HG03064 (cell line): ENCODE measurements around the gene DAPK2.
"Not testable (repeated sequence)": the region's sequence is repeated elsewhere in the genome, so short reads cannot be mapped to it uniquely, and the experiment has no call there.

ENCODE experiments used
- ATAC-seq: cut with Tn5 transposase; IDR thresholded peaks from one replicate; pipeline ENCODE4 v1.9.1; 2021; ENCODE audit warnings: low read depth; ENCODE audit not compliant: unreplicated experiment

DAPK2 gene

DNA sequence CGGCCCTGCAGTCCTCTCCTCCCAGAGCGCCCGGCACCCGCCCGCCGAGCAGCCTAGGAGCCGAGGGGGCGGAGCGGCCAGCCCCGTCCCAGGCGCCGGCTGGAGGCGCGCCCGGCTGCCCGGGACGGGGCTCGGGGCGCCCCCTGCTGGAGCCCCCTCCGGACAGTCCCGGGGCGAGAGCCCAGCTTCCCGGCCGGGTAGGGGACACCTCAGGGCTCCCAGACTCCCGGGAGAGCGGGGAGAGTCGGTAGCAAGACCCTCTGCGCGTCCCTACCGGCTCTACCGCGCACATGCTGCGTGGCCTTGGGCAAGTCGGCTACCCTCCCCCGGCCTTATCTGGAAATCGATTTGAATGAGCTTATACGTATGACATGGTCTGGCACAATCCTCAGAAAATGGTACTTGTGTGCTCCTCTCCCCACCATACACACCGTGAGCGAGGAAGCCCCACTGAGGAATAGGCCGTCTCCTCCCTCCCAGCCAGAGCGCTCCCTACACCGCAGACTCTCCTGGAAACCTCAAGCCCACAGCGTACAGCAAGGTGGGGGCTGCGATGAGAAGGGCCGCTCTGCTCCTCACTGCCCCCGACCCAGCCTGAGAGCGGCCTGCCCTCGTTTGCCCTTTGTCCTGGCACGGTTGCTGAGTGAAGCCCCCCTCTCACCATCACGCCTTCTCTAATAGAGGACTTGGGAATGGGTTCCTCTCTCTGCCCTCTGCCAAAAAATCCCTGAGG is at the start of gene DAPK2:
TSS of gene DAPK2 (minus strand) at position 65 of the 733 bp plus-strand sequence. CDS start 6,224 bp downstream, outside the sequence.
- ATAC-seq = no peak

DNA sequence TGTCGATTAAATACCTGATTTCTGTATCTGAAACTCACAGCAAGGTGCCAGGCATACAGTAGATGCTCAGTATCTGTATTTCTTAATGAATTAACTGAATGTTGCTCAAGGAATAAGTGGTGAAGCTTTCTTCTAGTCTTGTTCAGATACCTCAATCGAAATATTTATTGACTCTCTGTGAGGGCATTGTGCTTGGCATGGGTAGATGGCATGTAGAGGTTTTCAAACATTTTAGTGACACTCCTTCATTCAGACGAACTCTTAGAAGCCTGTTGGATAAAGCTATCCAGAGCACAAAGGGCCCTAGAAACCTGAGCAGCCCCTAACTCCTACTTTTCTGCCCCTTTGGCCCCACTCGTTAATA is 49.1 kb upstream of the DAPK2 start:
- ATAC-seq = no peak

DNA sequence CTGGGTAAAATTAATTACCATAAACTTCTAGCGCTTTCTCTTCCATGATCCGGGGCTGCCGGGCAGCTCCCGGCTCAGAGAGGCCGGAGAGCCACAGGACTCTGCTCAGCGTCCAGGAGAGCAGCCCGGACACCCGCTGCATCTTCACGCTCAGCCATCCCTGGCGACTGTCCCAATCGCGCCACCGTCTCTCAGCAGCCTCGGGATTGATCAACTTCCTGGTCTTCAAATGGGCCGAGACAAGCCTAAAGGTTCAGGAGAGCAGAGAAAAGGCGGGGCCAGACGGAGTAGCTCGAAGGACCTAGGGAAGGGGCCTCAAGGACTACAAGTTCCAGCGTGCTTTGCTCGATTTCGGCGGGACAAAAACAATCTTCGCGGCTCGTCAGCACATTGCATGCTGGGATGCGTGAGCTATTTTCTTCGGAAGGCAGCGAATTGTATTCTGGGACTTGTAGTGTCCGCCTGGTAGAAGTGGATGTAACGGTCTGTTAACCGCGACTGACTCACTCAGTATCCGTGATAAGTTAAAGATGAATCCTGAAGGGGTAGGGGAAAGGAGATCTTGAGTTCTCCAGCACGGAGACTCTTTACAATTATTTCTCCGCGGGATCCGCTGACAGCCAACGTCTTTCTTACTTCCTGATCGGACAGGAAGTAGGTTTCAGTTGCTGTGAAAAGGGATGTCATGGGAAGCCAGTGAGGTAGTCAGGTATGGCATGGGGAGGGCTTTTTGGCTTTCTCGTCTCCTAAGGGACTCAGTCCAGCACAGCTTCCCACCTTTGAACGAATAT is 47.5 kb upstream of the DAPK2 start, which contains the start of gene CIAO2A:
TSS of gene CIAO2A (minus strand) at position 212 of the 791 bp plus-strand sequence. CDS start at position 142, 70 bp downstream.
- peak; percentile 67 for ATAC-seq

DNA sequence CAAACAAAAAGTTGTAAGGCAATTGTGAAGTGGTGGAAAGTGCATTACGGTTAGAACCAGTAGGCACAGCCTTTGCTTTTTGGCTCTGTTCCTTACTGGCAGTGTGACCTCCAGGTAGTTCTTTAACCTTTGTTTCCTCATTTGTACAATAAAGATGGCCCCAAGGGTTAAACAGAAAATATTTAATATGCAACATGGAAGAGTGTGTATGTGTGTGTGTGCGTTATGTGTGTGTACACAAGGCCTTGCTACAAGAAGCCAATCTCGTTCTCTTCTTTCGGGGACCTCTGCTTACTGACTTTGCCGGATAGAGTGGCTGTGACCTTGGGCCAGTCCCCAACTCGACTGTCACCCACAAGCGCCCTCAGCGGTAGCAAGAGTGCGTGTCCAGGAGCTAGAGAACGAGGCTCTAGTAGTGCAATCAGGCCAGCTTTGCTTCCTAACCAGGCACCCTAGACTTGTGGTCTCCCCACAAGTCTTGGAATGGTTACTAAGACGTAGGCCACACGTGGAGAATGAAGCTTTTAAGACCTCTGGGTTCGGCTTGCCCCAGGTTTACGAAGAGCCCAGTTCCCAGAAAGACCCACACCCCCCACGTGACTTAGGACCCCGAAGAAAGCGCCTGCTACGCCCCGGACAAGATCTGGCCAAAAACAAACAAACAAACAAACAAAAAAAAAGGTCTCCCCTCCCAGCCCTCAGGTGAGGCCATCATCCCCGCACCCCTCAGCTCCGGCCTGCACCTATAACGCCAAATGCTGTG is 46.8 kb upstream of the DAPK2 start:
- ATAC-seq = no peak

DNA sequence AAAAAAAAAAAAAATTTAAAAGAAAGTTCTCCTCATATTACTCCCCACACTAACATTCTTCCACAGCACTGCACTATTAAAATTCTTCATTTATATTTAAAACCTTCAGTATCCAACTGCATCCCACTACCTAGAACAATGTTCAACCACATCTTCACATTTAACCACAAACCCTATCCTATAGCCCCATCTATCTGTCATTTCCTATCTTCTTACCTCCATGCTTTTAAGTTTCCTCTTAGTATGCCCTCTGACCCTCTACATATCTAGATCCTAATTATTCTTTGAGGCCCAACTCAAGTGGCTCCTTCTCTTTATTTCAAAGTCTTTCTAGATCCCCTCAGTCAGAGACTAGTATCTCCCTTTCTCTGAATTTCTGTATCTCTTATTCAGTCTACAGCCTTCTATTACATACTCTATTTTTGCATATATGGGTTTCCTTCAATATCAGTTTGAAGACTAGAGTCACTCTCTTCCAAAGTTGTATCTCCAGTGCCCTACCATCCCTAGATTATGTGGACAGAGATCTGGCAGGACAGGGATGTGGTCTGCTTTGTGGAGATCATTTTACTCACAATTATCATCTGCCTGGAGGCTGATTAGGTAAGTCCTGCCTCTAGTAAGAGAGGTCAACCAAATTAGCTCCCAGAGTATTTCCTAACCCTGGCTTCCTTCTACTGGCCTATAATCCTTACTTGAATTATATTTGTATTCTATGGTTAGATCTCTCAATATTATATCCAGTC is 46.0 kb upstream of the DAPK2 start:
- ATAC-seq = no peak

DNA sequence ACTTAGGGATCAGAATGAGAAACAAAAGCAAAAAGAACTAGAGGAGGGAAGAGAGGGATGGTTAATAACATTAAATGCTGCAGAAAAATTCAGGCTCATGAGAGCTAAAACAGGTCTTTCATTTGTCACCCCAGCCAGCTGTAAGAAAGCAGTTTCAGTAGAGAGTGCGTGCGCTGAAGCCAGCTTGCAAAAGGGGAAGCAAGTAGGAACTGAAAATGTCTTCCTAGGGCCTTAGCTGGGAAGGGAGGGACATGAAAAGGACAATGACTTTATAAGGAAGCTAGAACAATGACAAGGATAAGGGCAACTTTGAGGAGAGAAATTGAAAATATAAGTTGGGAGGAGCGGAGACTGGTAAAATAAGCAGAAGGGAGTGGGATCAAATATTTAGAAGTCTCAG is 44.2 kb upstream of the DAPK2 start:
- no peak for ATAC-seq

DNA sequence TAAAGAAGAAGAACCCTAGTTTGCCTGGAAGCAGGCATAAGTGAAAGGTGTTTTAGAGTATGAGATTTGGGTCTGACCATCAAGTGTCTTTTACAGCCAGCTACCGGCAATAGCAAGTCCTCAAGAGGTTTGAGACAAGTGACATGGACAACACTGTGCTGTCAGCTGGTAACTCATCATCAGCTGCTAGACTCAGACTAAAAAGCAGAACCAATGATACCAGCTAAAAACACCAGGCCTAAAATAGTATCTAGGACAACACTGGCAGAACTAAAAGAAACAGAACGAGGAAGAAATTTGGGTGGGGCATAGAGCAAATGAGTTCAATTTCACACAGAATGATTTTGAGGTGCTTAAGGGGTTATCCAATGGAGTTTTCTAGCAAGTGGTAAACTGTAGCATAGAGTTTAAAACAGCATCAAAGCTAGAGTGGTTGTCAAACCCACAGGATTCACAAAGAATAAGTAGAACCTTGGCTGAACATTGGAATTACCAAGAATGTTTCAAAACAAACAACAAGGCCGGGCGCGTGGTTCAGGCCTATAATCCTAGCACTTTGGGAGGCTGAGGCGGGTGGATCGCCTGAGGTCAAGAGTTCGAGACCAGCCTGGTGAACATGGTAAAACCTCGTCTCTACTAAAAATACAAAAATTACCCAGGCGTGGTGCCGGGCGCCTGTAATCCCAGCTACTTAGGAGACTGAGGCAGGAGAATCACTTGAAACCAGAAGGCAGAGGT is 43.4 kb upstream of the DAPK2 start:
- no peak for ATAC-seq

DNA sequence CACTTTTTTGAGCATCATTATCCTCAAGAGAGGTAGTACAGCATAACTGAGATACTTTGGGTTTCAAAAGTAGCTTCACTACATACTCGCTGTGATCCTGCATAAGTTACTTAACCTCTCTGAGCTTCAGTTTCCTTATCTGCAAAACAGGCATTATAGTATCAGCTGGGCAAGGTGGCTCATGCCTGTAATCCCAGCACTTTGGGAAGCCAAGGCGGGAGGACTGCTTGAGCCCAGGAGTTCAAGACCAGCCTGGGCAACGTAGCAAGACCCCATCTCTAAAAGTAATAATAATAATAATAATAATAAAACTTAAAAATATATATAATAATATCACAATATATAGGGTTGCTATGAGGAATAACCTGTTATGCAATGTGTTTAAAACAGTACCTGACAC is 36.5 kb upstream of the DAPK2 start:
- ATAC-seq = no peak

DNA sequence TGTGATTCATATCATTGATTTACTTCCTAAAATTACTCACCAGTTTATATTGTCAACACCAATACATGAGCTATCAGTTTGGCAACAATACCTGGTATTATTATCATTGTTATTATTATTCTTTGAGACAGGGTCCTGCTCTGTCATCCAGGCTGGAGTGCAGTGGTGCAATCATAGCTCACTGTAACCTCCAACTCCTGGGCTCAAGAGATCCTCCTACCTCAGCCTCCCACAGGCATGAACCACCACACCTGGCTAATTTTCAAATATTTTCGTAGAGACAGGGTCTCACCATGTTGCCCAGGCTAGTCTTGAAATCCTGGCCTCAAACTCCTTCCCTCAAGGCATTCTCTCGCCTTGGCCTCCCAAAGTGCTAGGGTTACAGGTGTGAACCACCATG is 27.2 kb upstream of the DAPK2 start:
- ATAC-seq = not testable (repeated sequence)

DNA sequence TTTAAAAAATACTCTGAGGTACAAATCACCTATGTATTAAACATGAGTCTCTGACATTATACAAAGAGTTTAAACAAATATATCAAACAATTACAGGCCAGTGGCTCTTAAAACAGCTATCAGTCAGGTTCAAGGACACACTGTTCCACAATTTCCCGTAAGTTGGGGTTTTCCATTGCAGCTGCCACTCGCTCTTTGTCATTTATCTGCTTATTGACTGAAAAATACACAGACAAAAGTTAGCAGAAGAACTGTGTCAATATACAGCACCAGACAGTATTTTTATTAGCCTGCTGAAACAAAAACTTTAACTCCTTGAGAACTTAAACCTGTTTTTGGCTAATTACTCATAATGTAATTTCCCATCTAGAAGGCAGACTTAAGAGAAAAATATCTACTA is 26.5 kb upstream of the DAPK2 start:
- ATAC-seq = no peak

DNA sequence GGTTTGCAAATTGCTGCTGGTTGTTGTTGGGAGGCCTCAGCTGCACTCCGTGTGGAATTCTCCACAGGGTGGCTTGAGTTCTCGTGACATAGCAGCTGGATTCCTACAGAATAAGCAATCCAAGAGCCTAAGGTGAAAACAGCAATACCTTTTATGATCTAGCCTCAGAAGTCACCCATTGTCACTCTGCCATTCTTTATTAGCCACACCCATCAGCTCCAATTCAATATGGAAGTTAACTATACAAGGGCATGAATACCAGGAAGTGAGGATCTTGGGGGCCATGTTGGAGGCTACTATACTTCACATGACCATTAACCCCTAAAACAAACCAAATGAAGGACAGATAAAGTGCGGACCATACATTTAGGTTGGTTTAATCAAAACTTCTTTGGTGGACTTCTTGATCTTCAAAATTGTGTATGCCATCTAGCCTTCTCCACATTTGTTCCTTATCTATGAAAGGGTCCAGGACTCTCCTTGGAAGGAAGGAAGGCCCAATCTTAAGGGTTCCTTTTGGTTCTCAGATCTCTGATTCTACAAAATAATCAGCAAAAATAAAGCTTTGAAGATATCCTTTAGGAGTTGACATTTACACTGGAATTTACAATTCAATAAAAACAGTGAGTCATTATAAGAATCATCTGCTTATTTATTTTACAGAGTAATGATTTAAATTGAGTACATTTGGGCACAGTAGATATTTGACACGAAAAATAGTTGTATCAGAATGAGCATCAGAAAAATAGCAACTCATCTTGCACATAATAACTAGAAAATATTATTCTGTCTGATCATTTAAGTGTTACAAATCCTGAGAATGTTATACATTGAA is 25.9 kb upstream of the DAPK2 start:
- no peak for ATAC-seq

DNA sequence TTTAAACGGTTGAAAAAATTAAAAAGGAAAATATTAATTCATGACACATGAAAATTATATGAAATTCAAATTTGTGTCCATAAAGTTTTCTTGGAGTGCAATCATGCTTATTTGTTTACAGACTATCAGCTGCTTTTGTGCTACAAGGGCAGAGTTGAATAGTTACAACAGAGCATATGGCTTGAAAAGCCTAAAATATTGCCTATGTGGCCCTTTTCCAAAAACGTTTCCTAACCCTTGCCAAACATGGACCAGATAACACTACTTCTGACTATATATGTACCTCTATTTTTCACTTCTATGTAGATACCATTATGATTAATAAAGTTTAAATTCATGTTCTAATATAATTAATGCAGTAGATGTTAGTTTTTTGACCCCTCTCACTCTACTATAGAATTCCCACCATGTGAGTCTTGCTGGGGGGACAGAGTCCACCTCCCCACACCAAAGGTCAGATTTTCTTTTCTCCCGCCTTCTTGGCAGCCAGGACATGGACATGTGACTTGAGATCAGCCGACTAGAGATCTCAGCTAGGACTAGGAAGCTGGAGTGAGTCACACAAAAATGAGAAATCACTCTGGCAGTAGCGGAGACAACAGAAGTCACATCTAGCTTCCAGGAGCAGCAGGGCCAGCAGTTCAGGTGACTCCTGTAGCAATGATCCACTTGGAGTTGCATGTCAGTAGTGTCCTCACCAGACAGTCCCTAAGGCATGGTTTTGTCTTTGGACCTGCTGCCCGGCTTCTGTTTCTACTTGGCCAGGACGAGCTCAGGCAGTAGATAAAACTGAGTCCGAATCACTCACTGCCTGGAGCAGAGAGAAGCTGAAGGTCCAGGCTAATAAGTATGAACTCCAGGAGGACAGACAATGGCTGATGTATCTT is 24.9 kb upstream of the DAPK2 start:
- no peak for ATAC-seq

DNA sequence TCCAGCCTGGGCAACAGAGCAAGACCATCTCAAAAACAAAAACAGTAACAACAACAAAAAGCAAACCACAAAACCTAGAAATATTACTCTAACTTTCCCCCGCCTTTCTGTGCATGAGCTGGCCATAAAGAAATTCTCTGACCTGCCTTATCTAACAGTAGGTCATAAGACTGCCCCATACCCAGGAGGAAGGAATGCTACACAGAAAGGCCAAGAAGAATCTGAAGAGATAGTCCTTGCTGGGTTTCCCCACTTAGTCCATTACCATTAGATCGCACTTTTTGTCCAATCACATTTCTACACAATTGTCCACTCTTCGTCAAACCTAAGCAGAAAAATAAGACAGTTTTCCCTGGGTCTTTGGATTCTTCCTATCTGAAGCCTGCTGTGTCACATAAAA is 23.8 kb upstream of the DAPK2 start:
- no peak for ATAC-seq

DNA sequence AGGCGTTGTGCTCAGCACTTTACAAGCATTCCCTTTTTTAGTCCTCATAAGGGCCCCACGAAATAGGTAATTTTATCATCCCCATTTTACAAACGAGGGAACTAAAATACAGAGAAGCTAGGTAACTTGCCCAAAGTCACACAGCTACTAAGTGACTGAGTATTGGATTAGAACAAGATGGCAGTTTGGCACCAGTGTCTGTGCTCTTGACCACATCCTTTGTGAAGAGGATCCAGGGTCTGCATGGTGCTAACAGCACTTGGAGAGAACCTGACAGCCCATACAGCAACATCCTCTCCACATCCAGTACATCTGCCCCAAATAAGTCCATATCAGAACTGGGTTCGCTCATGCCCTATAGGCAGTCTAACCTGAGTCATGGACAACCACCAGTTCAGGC is 21.8 kb upstream of the DAPK2 start:
- ATAC-seq = no peak

DNA sequence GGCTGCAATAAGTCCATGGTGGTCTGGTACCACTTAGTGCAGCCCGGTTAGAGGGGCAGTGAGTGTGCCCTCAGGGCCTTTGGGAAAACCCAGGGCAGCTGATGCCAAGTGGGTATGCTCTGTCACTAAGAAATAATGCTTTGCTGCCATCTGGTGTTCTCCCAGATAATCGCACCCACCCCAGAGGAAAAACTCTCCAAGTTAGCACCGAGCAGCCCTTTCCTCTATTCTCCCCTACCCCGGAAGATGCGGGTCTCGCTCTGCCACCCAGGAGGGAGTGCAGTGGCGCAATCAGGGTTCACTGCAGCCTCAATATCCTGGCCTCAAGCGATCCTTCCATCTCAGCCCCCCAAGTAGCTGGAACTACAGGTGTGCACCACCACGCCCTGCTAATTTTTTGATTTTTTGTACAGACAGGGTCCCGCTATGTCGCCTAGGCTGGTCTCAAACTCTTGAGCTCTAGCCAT is 21.3 kb upstream of the DAPK2 start:
- ATAC-seq = no peak

DNA sequence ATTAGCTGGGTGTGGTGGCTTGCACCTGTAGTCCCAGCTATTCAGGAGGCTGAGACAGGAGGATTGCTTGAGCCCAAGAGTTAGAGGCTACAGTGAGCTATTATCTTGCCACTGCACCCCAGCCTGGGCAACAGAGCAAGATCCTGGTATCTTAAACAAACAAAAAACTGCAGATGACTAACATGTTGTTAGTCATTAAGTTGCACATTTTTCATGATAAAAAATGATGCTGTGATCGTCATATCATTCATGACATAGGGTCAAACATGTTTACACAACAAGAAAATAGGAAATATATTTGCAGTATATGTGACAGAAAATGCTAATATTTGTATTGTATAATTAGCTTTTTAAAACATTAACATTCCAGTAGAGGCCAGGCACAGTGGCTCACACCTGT is 20.2 kb upstream of the DAPK2 start:
- ATAC-seq = no peak

DNA sequence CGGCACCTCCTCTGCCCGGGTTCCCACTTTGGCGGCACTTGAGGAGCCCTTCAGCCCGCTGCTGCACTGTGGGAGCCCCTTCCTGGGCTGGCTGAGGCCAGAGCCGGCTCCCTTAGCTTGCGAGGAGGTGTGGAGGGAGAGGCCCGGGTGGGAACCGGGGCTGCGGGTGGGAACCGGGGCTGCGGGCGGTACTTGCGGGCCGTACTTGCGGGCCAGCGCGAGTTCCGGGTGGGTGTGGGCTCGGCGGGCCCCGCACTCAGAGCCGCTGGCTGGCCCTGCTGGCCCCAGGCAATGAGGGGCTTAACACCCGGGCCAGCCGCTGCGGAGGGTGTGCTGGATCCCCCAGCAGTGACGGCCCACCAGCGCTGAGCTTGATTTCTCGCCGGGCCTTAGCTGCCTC is 14.4 kb upstream of the DAPK2 start:
- no peak for ATAC-seq

DNA sequence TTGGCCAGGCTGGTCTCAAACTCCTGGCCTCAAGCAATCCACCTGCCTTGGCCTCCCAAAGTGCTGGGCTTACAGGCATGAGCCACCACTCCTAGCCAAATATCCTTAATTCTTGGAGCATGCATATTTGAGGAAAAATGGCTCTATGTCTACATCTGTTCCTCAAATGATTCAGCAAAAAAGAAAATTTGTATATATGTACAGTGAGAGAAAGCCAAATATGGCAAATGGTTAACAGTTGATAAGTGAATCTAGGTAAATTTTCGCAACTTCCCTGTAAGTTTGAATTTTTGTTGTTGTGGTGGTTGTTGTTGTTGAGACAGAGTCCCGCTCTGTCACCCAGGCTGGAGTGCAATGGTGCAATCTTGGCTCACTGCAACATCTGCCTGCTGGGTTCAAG is 12.8 kb upstream of the DAPK2 start:
- not testable (repeated sequence) for ATAC-seq
